ENCODE results near the gene SCYGR1. TPM values are rescaled to one million over a fixed set of nuclear protein-coding genes. Genes with fewer than 3 reads are reported as not detected.

SCYGR1 gene
- total RNA-seq, 1 experiment from 2014 or later: not detected

DNA sequence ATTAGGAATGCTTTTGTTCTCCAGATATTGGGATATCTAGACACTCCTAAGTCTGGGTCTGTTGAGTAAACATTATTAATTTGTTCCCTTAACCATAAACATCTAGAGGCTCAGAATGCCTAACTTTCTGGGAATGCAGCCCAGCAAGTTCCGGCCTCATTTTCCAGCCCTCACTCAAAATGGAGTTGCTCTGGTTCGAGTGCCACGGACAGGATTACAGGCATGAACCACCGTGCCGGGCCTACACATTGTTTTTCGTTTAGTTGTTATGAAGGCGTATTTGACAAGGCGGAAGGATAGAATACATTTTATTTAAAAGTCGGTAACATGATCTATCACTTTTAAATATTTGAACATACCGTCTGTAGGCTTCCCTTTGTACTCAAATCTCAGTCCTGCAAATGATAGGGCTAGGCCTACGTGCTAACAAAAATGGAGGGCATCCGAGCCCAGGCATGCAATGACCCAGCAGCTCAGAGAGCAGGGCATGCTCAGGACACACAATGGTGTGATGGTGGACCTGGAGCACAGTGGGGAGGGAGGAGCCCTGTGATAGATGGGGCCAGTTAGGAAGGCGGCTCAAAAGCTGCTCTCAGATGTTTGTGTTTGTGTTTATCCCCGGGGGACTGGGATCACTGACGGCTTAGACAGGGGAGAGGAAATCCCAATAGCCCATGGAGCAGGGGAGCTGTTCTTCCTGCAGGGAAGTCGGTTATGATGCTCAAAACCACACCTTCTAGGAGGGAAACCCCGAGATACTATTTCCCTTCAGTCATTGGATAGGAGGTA is 2.9 kb upstream of the SCYGR1 start:
- Histone ChIP-seq H3K9ac (ENCODE audit: low read length) (no peak overlapping the region), H3K4me2 (ENCODE audit: low read length) (no peak overlapping the region), H3K36me3 (ENCODE audit: low read depth, low read length) (no peaks in the 10 kb centered on the region), H4K20me1 (ENCODE audit: low read length) (no peaks in the 10 kb centered on the region), H3K4me3 (ENCODE audit: low read length) (no peak overlapping the region), H3K79me2 (ENCODE audit: low read length) (no peaks in the 10 kb centered on the region), H3K9me3 (ENCODE audit: low read length) (no peaks in the 10 kb centered on the region), H3F3A (ENCODE audit: low read length, unreplicated experiment) (no peaks in the 10 kb centered on the region), H3K9me2 (replicated peaks; ENCODE audit: low read length) (no peaks in the 10 kb centered on the region), H2AFZ (ENCODE audit: low read length) (no peak overlapping the region), H3K4me1 (ENCODE audit: insufficient read depth, low read length) (peaks cover 20% of the 10 kb centered on the region), H3K27me3 (ENCODE audit: low read length) (no peaks in the 10 kb centered on the region), H3K27ac (ENCODE audit: low read length) (no peak overlapping the region)
- DNase-seq (no peak), ATAC-seq (no peak)
- CTCF ChIA-PET: no interaction called here
- POLR2A ChIA-PET (ENCODE audit: unreplicated experiment): no interaction called here
- BruUV-seq (replicated peaks): no TSS peak
- no peak for TF ChIP-seq EZH2 (IDR thresholded peaks at IDR 0.05; ENCODE audit: low read length, unreplicated experiment)
- TF ChIP-seq CTCF (conservative IDR thresholded peaks at IDR 0.05; ENCODE audit: low read depth, low read length): no peak
- no peak for TF ChIP-seq EZH2phosphoT487 (IDR thresholded peaks at IDR 0.05; ENCODE audit: borderline replicate concordance, low read length)
- intact Hi-C loops (cut with micrococcal nuclease): no loop called here

GRCh38 chr2:227389661-227390060 is 1.9 kb upstream of the SCYGR1 start:
- peaks cover 14% of the 10 kb centered on the region for H3K4me1 ChIP-seq (ENCODE audit: insufficient read depth, low read length)
- H2AFZ ChIP-seq (ENCODE audit: low read length): no peak overlapping the region
- ATAC-seq (no peak), DNase-seq (no peak)
- intact Hi-C loops (cut with micrococcal nuclease): no loop called here
- H3K9me3 ChIP-seq (ENCODE audit: low read length): no peaks in the 10 kb centered on the region
- no peak overlapping the region for H3K4me2 ChIP-seq (ENCODE audit: low read length)
- BruUV-seq (replicated peaks): no TSS peak
- ChIA-PET CTCF (no interaction called here), POLR2A (ENCODE audit: unreplicated experiment) (no interaction called here)
- H3K27ac ChIP-seq (ENCODE audit: low read length): no peak overlapping the region
- H3K9me2 ChIP-seq (replicated peaks; ENCODE audit: low read length): no peaks in the 10 kb centered on the region
- no peak overlapping the region for H3K9ac ChIP-seq (ENCODE audit: low read length)
- no peaks in the 10 kb centered on the region for H3K79me2 ChIP-seq (ENCODE audit: low read length)
- no peaks in the 10 kb centered on the region for H3K36me3 ChIP-seq (ENCODE audit: low read depth, low read length)
- no peaks in the 10 kb centered on the region for H3F3A ChIP-seq (ENCODE audit: low read length, unreplicated experiment)
- H4K20me1 ChIP-seq (ENCODE audit: low read length): no peaks in the 10 kb centered on the region
- no peak for TF ChIP-seq CTCF (conservative IDR thresholded peaks at IDR 0.05; ENCODE audit: low read depth, low read length)
- no peak for TF ChIP-seq EZH2phosphoT487 (IDR thresholded peaks at IDR 0.05; ENCODE audit: borderline replicate concordance, low read length)
- no peak for TF ChIP-seq EZH2 (IDR thresholded peaks at IDR 0.05; ENCODE audit: low read length, unreplicated experiment)
- H3K27me3 ChIP-seq (ENCODE audit: low read length): no peaks in the 10 kb centered on the region
- H3K4me3 ChIP-seq (ENCODE audit: low read length): no peak overlapping the region

GRCh38 chr2:227389231-227389630 is 1.5 kb upstream of the SCYGR1 start:
- Histone ChIP-seq H2AFZ (ENCODE audit: low read length) (no peak overlapping the region), H3K36me3 (ENCODE audit: low read depth, low read length) (no peaks in the 10 kb centered on the region), H3K4me3 (ENCODE audit: low read length) (no peak overlapping the region), H3F3A (ENCODE audit: low read length, unreplicated experiment) (no peaks in the 10 kb centered on the region), H3K27ac (ENCODE audit: low read length) (peak overlapping the region; percentile 60), H3K9ac (ENCODE audit: low read length) (no peak overlapping the region), H3K9me3 (ENCODE audit: low read length) (no peaks in the 10 kb centered on the region), H3K4me1 (ENCODE audit: insufficient read depth, low read length) (peaks cover 14% of the 10 kb centered on the region), H4K20me1 (ENCODE audit: low read length) (no peaks in the 10 kb centered on the region), H3K9me2 (replicated peaks; ENCODE audit: low read length) (no peaks in the 10 kb centered on the region), H3K4me2 (ENCODE audit: low read length) (no peak overlapping the region), H3K79me2 (ENCODE audit: low read length) (no peaks in the 10 kb centered on the region), H3K27me3 (ENCODE audit: low read length) (no peaks in the 10 kb centered on the region)
- ATAC-seq (no peak), DNase-seq (no peak)
- ChIA-PET CTCF (no interaction called here), POLR2A (ENCODE audit: unreplicated experiment) (no interaction called here)
- intact Hi-C loops (cut with micrococcal nuclease): no loop called here
- TF ChIP-seq EZH2 (IDR thresholded peaks at IDR 0.05; ENCODE audit: low read length, unreplicated experiment): no peak
- no peak for TF ChIP-seq EZH2phosphoT487 (IDR thresholded peaks at IDR 0.05; ENCODE audit: borderline replicate concordance, low read length)
- TF ChIP-seq CTCF (conservative IDR thresholded peaks at IDR 0.05; ENCODE audit: low read depth, low read length): no peak
- no TSS peak for BruUV-seq (replicated peaks)

Measured in PC-3 (cell line).